Stimulated activated CD8-positive, alpha-beta memory T cell treated with anti-CD3 and anti-CD28 coated beads, Interleukin-2, amount 100 ng/mL, for 48 hours (primary cell): ENCODE results near the gene NSF.
"Not testable (repeated sequence)": the region's sequence is repeated elsewhere in the genome, so short reads cannot be mapped to it uniquely, and the experiment has no call there.

Source experiments
- DNase-seq, 2 donors: peaks; one replicate each; pipeline ENCODE4 v3.0.0-alpha.2; 2020; ENCODE audit warnings: low read depth in 2 of 2

Gene NSF

GRCh38 chr17:46628753-46629436, 38.4 kb downstream of the NSF start:
- DNase-seq: not testable (repeated sequence)

- not testable (repeated sequence) for DNase-seq
These were observed 41.7 kb downstream of the NSF start for GRCh38 chr17:46632146-46632545.

GRCh38 chr17:46634844-46635243, 44.4 kb downstream of the NSF start:
- DNase-seq: not testable (repeated sequence)

GRCh38 chr17:46641861-46642656, 51.6 kb downstream of the NSF start:
- not testable (repeated sequence) for DNase-seq

- DNase-seq: not testable (repeated sequence)
These were observed 56.8 kb downstream of the NSF start for GRCh38 chr17:46647251-46647650.

GRCh38 chr17:46647688-46648278, 57.3 kb downstream of the NSF start:
- not testable (repeated sequence) for DNase-seq

- DNase-seq: not testable (repeated sequence)
These were observed 58.8 kb downstream of the NSF start for GRCh38 chr17:46649246-46649645.

GRCh38 chr17:46652024-46652643, 61.7 kb downstream of the NSF start:
- not testable (repeated sequence) for DNase-seq

- DNase-seq: not testable (repeated sequence)
These were observed 67.8 kb downstream of the NSF start for GRCh38 chr17:46658235-46658634.

GRCh38 chr17:46659702-46660101, 69.2 kb downstream of the NSF start:
- DNase-seq: not testable (repeated sequence)

GRCh38 chr17:46663123-46663522, 72.7 kb downstream of the NSF start:
- DNase-seq: not testable (repeated sequence)

- DNase-seq: not testable (repeated sequence)
These were observed 73.1 kb downstream of the NSF start for GRCh38 chr17:46663552-46663951.

GRCh38 chr17:46665969-46666368, 75.5 kb downstream of the NSF start:
- not testable (repeated sequence) for DNase-seq

GRCh38 chr17:46670789-46671188, 80.3 kb downstream of the NSF start:
- not testable (repeated sequence) for DNase-seq

GRCh38 chr17:46672777-46673176, 82.3 kb downstream of the NSF start:
- DNase-seq: not testable (repeated sequence)

GRCh38 chr17:46677819-46678218, 87.3 kb downstream of the NSF start:
- not testable (repeated sequence) for DNase-seq

- not testable (repeated sequence) for DNase-seq
These were observed 93.2 kb downstream of the NSF start for GRCh38 chr17:46683653-46684052.

- DNase-seq: not testable (repeated sequence)
These were observed 94.8 kb downstream of the NSF start for GRCh38 chr17:46685284-46685683.

- not testable (repeated sequence) for DNase-seq
These were observed 101.7 kb downstream of the NSF start for GRCh38 chr17:46692196-46692595.

GRCh38 chr17:46693283-46693682, 102.8 kb downstream of the NSF start:
- not testable (repeated sequence) for DNase-seq

GRCh38 chr17:46696522-46696921, 106.1 kb downstream of the NSF start:
- not testable (repeated sequence) for DNase-seq

GRCh38 chr17:46699014-46699413, 108.5 kb downstream of the NSF start:
- not testable (repeated sequence) for DNase-seq
